Panc1 (cell line): ENCODE data around the gene SLC35E2B.

Experiments used
- POLR2AphosphoS5 ChIP-seq: IDR thresholded peaks from 2 replicates; pipeline ENCODE4 v1.6.1; 2012; ENCODE audit warnings: mild to moderate bottlenecking, low read depth, low read length, moderate library complexity
- SIN3A ChIP-seq: IDR thresholded peaks from 2 replicates; pipeline ENCODE4 v1.6.1; 2012; ENCODE audit warnings: low read depth, mild to moderate bottlenecking, low read length, moderate library complexity, borderline replicate concordance; ENCODE audit not compliant: insufficient read depth
- TF ChIP-seq, protein P1 (sequence below): fragments of 450-650 bp; IDR thresholded peaks from 2 replicates; pipeline ENCODE4 v1.5.1; 2017; ENCODE audit warnings: mild to moderate bottlenecking
- TF ChIP-seq, protein P2 (sequence below), 2 experiments: IDR thresholded peaks; 2 replicates each; pipeline ENCODE4 v1.6.1; 2011 to 2012; ENCODE audit warnings: low read depth in 2 of 2, control low read depth in 1 of 2, low read length in 1 of 2, mild to moderate bottlenecking in 1 of 2, moderate library complexity in 1 of 2; ENCODE audit not compliant: insufficient read depth in 1 of 2

DNA sequence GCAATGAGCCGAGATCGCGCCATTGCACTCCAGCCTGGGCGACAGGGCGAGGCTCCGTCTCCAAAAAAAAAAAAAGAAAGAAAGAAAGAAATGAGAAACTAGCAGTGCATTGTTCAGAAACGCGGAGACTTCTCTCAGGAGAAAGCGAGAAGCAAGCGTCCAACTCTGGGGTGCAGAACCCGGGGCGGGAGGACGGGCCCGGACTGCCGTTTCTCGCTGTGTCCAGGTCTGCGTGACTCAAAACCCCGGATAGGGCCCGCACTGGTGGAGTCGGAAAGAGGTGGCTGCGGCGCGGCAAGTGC, 77.7 kb downstream of the SLC35E2B start:
- TF ChIP-seq, protein P1, sequence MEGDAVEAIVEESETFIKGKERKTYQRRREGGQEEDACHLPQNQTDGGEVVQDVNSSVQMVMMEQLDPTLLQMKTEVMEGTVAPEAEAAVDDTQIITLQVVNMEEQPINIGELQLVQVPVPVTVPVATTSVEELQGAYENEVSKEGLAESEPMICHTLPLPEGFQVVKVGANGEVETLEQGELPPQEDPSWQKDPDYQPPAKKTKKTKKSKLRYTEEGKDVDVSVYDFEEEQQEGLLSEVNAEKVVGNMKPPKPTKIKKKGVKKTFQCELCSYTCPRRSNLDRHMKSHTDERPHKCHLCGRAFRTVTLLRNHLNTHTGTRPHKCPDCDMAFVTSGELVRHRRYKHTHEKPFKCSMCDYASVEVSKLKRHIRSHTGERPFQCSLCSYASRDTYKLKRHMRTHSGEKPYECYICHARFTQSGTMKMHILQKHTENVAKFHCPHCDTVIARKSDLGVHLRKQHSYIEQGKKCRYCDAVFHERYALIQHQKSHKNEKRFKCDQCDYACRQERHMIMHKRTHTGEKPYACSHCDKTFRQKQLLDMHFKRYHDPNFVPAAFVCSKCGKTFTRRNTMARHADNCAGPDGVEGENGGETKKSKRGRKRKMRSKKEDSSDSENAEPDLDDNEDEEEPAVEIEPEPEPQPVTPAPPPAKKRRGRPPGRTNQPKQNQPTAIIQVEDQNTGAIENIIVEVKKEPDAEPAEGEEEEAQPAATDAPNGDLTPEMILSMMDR = no peak
- TF ChIP-seq, protein P2, sequence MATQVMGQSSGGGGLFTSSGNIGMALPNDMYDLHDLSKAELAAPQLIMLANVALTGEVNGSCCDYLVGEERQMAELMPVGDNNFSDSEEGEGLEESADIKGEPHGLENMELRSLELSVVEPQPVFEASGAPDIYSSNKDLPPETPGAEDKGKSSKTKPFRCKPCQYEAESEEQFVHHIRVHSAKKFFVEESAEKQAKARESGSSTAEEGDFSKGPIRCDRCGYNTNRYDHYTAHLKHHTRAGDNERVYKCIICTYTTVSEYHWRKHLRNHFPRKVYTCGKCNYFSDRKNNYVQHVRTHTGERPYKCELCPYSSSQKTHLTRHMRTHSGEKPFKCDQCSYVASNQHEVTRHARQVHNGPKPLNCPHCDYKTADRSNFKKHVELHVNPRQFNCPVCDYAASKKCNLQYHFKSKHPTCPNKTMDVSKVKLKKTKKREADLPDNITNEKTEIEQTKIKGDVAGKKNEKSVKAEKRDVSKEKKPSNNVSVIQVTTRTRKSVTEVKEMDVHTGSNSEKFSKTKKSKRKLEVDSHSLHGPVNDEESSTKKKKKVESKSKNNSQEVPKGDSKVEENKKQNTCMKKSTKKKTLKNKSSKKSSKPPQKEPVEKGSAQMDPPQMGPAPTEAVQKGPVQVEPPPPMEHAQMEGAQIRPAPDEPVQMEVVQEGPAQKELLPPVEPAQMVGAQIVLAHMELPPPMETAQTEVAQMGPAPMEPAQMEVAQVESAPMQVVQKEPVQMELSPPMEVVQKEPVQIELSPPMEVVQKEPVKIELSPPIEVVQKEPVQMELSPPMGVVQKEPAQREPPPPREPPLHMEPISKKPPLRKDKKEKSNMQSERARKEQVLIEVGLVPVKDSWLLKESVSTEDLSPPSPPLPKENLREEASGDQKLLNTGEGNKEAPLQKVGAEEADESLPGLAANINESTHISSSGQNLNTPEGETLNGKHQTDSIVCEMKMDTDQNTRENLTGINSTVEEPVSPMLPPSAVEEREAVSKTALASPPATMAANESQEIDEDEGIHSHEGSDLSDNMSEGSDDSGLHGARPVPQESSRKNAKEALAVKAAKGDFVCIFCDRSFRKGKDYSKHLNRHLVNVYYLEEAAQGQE (IDR thresholded peaks at IDR 0.05; ENCODE audit: insufficient read depth in 1 of 2, low read depth in 2 of 2, low read length in 1 of 2) = no peak
- TF ChIP-seq POLR2AphosphoS5 = no peak
- TF ChIP-seq SIN3A = no peak
